Measurements from ENCODE around the gene RIPOR3. TPM values are rescaled to one million over a fixed set of nuclear protein-coding genes. Genes with fewer than 3 reads are reported as not detected.

Gene RIPOR3
- 0.04 TPM in 1 of 2 replicates, not detected in the other for total RNA-seq

DNA sequence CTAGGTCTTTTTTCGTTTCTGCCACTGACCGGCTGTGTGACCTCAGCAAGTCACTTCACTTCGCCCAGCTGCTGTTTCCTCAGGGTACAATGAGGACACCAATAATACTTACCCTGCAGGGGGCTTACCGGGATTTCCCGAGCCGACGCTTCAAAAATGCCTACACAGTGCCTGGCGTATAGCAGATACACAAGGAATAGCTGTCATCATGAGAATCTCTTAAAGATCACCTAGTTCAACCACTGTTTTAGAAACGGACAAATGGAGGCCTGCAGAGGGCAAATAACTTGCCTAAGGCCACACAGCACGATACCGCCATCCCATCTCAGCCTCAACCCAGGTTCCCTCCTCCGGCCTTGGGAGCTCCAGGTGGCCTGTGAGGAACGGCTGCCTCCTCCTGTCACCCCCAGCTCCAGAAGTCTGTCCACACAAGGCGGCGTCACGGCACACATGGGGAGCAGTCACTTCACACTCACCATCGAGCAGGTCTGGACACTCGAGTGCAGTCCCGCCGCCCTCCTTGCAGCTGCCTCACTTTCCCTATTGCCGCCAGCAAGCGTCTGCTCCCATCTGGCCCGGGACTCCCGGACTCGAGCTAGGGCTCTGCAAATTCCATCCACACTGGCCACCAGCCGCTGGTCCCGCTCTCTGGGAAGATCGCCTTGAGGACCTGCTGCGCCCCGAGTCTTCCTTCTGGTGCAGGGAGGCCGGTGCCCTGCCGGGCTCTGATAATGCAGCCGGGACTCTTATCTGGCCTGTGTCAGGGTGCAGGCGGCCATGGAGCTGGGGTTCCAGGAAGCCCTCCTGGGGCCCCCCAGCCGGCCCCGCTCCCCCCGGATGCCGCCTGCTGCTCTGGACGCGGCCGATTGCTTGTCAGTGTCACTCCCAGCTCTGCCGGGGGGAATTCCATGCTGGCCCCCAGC, at the start of gene RIPOR3:
TSS of gene RIPOR3 (minus strand) at position 893 of the 923 bp plus-strand sequence. CDS start at position 479, 414 bp downstream.

GRCh38 chr20:50731055-50731929, 40.0 kb upstream of the RIPOR3 start, which contains the start of gene PARD6B:
Gene PARD6B (plus strand): TSS chr20:50731580. CDS start chr20:50731787, 207 bp downstream.

Other genes starting within 250 kb of the RIPOR3 start
- 51.9 and 64.0 TPM in 2 replicates for gene PTPN1, start 181.2 kb downstream of the RIPOR3 start, total RNA-seq
- gene PARD6B, start 40.0 kb upstream of the RIPOR3 start, total RNA-seq: 1.2 and 1.6 TPM in 2 replicates
- gene BCAS4, start 103.5 kb upstream of the RIPOR3 start, total RNA-seq: 12.5 and 16.8 TPM in 2 replicates
- 15.8 and 21.7 TPM in 2 replicates for gene ADNP, start 239.9 kb upstream of the RIPOR3 start, total RNA-seq

All from hair follicular keratinocyte (primary cell).